ENCODE measurements around the gene GIMAP8. TPM values are rescaled to one million over a fixed set of nuclear protein-coding genes. Genes with fewer than 3 reads are reported as not detected.

Gene GIMAP8
- total and polyA plus RNA-seq, 2 of the 8 experiments (the other 6 are each of a cell fraction or from before 2014, with no cell fraction given), result not detected

- TF ChIP-seq USF2 (IDR thresholded peaks at IDR 0.05; ENCODE audit: low read length) (no peak), TAF7 (optimal IDR thresholded peaks at IDR 0.05; ENCODE audit: borderline replicate concordance, low read depth, low read length) (no peak), SAP30 (IDR thresholded peaks at IDR 0.05; ENCODE audit: insufficient read depth, insufficient replicate concordance, low read length) (no peak), CHD7 (IDR thresholded peaks at IDR 0.05; ENCODE audit: insufficient replicate concordance, low read length) (no peak)
Observed at GRCh38 chr7:150453892-150454291, 3.5 kb downstream of the GIMAP8 start (continued).

Data from H1 (cell line).